Thyroid gland (tissue), 4 donors: ENCODE data around the gene HECTD4. TPM values are rescaled to one million over a fixed set of nuclear protein-coding genes. Genes with fewer than 3 reads are reported as not detected.

Source experiments
- DNase-seq, 2 donors: peaks; one replicate each; pipeline ENCODE4 v3.0.0-alpha.2; 2019
- H3K27ac ChIP-seq, 3 donors: fragments of 200-600 bp; sonication (generic); 1 replicate in 2 of 3; 2 replicates in 1 of 3; pipeline ENCODE4 v1.5.1; 2016 to 2019; ENCODE audit warnings: mild to moderate bottlenecking in 1 of 3, moderate library complexity in 1 of 3
- H3K27me3 ChIP-seq: fragments of 200-600 bp; sonication (generic); one replicate; pipeline ENCODE4 v1.5.1; 2019
- H3K36me3 ChIP-seq, 2 donors: fragments of 200-600 bp; sonication (generic); one replicate each; pipeline ENCODE4 v1.5.1; 2016 to 2019
- H3K4me1 ChIP-seq, 2 donors: fragments of 200-600 bp; sonication (generic); one replicate each; pipeline ENCODE4 v1.5.1; 2017 to 2019
- H3K4me3 ChIP-seq, 3 donors: fragments of 200-600 bp; sonication (generic); replicated peaks in 1 of 3; 1 replicate in 2 of 3; 2 replicates in 1 of 3; pipeline ENCODE4 v1.5.1; 2016; ENCODE audit warnings: mild to moderate bottlenecking in 1 of 3
- H3K9me3 ChIP-seq: fragments of 200-600 bp; sonication (generic); one replicate; pipeline ENCODE4 v1.5.1; 2017
- CTCF ChIP-seq, 6 experiments: fragments of 200-600 bp in 3 of 6; fragments of 450-650 bp in 3 of 6; sonication (generic) in 3 of 6; IDR thresholded peaks; one replicate each; pipeline ENCODE4 v1.5.1; 2016 to 2019; ENCODE audit warnings: antibody characterized with exemption in 6 of 6, mild to moderate bottlenecking in 2 of 6, inconsistent platforms in 1 of 6, moderate library complexity in 1 of 6
- POLR2A ChIP-seq, 2 donors: fragments of 450-650 bp; IDR thresholded peaks; one replicate each; pipeline ENCODE4 v1.6.1; 2017; ENCODE audit warnings: antibody characterized with exemption in 2 of 2, mild to moderate bottlenecking in 2 of 2, moderate library complexity in 1 of 2
- WGBS, 2 donors: methylation state at CpG; one replicate each; pipeline ENCODE4 v1.1.5; 2017; 5-methylcytosine and 5-hydroxymethylcytosine counted together
- intact Hi-C: fragments of 100-400 bp; cut with DNase I; formaldehyde crosslinking; loops from one replicate; pipeline ENCODE4 v1.15.1; 2023
- total RNA-seq, 4 donors: library from RNA; depleted of rRNA; stranded (reverse); fragments of >200 nt; gene quantifications; one replicate each; pipeline ENCODE4 v1.2.3, GENCODE V29; 2016

The HECTD4 gene
- total RNA-seq, 4 donors from 2014 or later = 68.5 to 115 (median 79.6) TPM

- Histone ChIP-seq H3K9me3 (no peaks in the 10 kb centered on the region), H3K27ac (no peak overlapping the region), H3K4me3 (no peak overlapping the region), H3K36me3 (peaks cover 0 to 9% of the 10 kb centered on the region in 2 donors), H3K27me3 (no peaks in the 10 kb centered on the region), H3K4me1 (no peaks in the 10 kb centered on the region)
- TF ChIP-seq POLR2A (IDR thresholded peaks at IDR 0.05) = no peak
- no peak for TF ChIP-seq CTCF (IDR thresholded peaks at IDR 0.05)
- no peak for DNase-seq
- 92 to 95% methylated on average over 9 of the region's 9 CpGs for WGBS, 2 donors
- intact Hi-C loops = no loop called here
Measured at GRCh38 chr12:112294793-112295192, 87.4 kb downstream of the HECTD4 start.

GRCh38 chr12:112288638-112289037, 93.6 kb downstream of the HECTD4 start:
- Histone ChIP-seq H3K9me3 (no peaks in the 10 kb centered on the region), H3K4me3 (no peak overlapping the region), H3K27ac (no peak overlapping the region), H3K36me3 (no peaks in the 10 kb centered on the region), H3K4me1 (peaks cover 0 to 12% of the 10 kb centered on the region in 2 donors), H3K27me3 (no peaks in the 10 kb centered on the region)
- WGBS, 2 donors = 92 to 100% methylated on average over 1 of the region's 1 CpG
- intact Hi-C loops = no loop called here
- TF ChIP-seq POLR2A (IDR thresholded peaks at IDR 0.05) (no peak), CTCF (IDR thresholded peaks at IDR 0.05) (no peak)
- no peak for DNase-seq

- no peak overlapping the region for H3K4me3 ChIP-seq
- WGBS, 2 donors = 62 to 69% methylated on average over 5 of the region's 5 CpGs
- peaks cover 0 to 12% of the 10 kb centered on the region in 2 donors for H3K4me1 ChIP-seq
- H3K27me3 ChIP-seq = no peaks in the 10 kb centered on the region
- peak in 1 of 2 donors; percentile 14 for DNase-seq
- TF ChIP-seq CTCF (IDR thresholded peaks at IDR 0.05) (no peak), POLR2A (IDR thresholded peaks at IDR 0.05) (no peak)
- no peaks in the 10 kb centered on the region for H3K9me3 ChIP-seq
- H3K27ac ChIP-seq = no peak overlapping the region
- no peaks in the 10 kb centered on the region for H3K36me3 ChIP-seq
- intact Hi-C loops = no loop called here
Measured at GRCh38 chr12:112285600-112286401, 96.4 kb downstream of the HECTD4 start.

GRCh38 chr12:112283546-112283945, 98.7 kb downstream of the HECTD4 start:
- Histone ChIP-seq H3K9me3 (no peaks in the 10 kb centered on the region), H3K27me3 (no peaks in the 10 kb centered on the region), H3K36me3 (no peaks in the 10 kb centered on the region), H3K27ac (no peak overlapping the region), H3K4me1 (peaks cover 0 to 12% of the 10 kb centered on the region in 2 donors), H3K4me3 (no peak overlapping the region)
- 82 to 89% methylated on average over 2 of the region's 2 CpGs for WGBS, 2 donors
- no peak for DNase-seq
- no peak for TF ChIP-seq CTCF (IDR thresholded peaks at IDR 0.05)
- no peak for TF ChIP-seq POLR2A (IDR thresholded peaks at IDR 0.05)
- intact Hi-C loops = no loop called here

- 93 to 96% methylated on average over 8 of the region's 8 CpGs for WGBS, 2 donors
- intact Hi-C loops = no loop called here
Measured at GRCh38 chr12:112282920-112283319, 99.3 kb downstream of the HECTD4 start.

More at GRCh38 chr12:112282920-112283319, 99.3 kb downstream of the HECTD4 start:
- Histone ChIP-seq H3K27me3 (no peaks in the 10 kb centered on the region), H3K9me3 (no peaks in the 10 kb centered on the region), H3K36me3 (no peaks in the 10 kb centered on the region), H3K27ac (no peak overlapping the region), H3K4me1 (peaks cover 0 to 12% of the 10 kb centered on the region in 2 donors), H3K4me3 (no peak overlapping the region)
- no peak for DNase-seq
- TF ChIP-seq POLR2A (IDR thresholded peaks at IDR 0.05) (no peak), CTCF (IDR thresholded peaks at IDR 0.05) (no peak)
